Hepatocyte (in vitro differentiated cells): ENCODE data around the gene MICAL2.

Experiments
- CTCF ChIP-seq: fragments of 200-600 bp; sonication (generic); IDR thresholded peaks from 2 replicates; pipeline ENCODE4 v1.5.1; 2016; ENCODE audit warnings: antibody characterized with exemption, mild to moderate bottlenecking; ENCODE audit not compliant: poor library complexity
- EZH2 ChIP-seq: fragments of 200-600 bp; sonication (generic); IDR thresholded peaks from 2 replicates; pipeline ENCODE4 v1.6.1; 2016; ENCODE audit warnings: antibody characterized with exemption, mild to moderate bottlenecking, borderline replicate concordance
- EZH2phosphoT487 ChIP-seq: fragments of 200-600 bp; sonication (generic); IDR thresholded peaks from one replicate; pipeline ENCODE4 v1.6.1; 2018; ENCODE audit warnings: antibody characterized with exemption, mild to moderate bottlenecking, low read depth, moderate library complexity; ENCODE audit not compliant: unreplicated experiment, severe bottlenecking

DNA sequence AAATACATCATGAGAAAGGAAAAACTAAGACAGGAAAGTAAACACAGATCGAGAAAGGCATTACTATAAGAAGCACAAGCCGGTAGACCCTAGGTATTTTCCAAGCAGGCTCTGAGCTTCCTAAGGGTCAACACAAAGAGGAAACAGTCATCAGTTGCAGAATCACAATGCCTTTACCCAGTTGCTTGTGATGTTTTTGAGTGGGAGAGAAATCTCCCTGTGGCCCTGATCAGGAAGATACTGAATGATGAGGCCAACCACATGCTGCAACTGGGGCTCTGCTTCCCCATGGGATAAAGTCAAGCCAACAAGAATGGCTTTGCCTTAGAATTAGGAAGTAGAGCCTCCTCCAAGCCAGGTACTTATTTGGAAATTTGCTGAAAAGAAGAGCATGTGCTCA, 132.6 kb downstream of the MICAL2 start:
- no peak for TF ChIP-seq CTCF
- TF ChIP-seq EZH2: no peak
- TF ChIP-seq EZH2phosphoT487: no peak
